ENCODE results near the gene SPDYE3. TPM values are rescaled to one million over a fixed set of nuclear protein-coding genes. Genes with fewer than 3 reads are reported as not detected.
"Not testable (repeated sequence)": the region's sequence is repeated elsewhere in the genome, so short reads cannot be mapped to it uniquely, and the experiment has no call there.

The SPDYE3 gene
- total RNA-seq, 1 donor from 2014 or later: not detected

GRCh38 chr7:100349757-100350156, 42.3 kb downstream of the SPDYE3 start:
- Histone ChIP-seq H3K9me3 (replicated peaks) (no peaks in the 10 kb centered on the region), H3K4me3 (no peak overlapping the region), H3K36me3 (peaks cover 87% of the 10 kb centered on the region), H3K27ac (replicated peaks) (peak overlapping the region; percentile 55), H3K27me3 (ENCODE audit: low read depth) (no peaks in the 10 kb centered on the region), H3K4me1 (peaks cover 21% of the 10 kb centered on the region)
- TF ChIP-seq CTCF (IDR thresholded peaks at IDR 0.05; ENCODE audit: borderline replicate concordance): no peak
- DNase-seq: no peak
- intact Hi-C loops (cut with micrococcal nuclease): no loop called here

- intact Hi-C loops (cut with micrococcal nuclease): no loop called here
- H3K9me3 ChIP-seq (replicated peaks): no peaks in the 10 kb centered on the region
- H3K27me3 ChIP-seq (ENCODE audit: low read depth): no peaks in the 10 kb centered on the region
- TF ChIP-seq CTCF (IDR thresholded peaks at IDR 0.05; ENCODE audit: borderline replicate concordance): no peak
- no peak overlapping the region for H3K27ac ChIP-seq (replicated peaks)
- peaks cover 96% of the 10 kb centered on the region for H3K36me3 ChIP-seq
- H3K4me3 ChIP-seq: no peak overlapping the region
- no peak for DNase-seq
- peaks cover 7% of the 10 kb centered on the region for H3K4me1 ChIP-seq
These were observed 44.2 kb downstream of the SPDYE3 start for GRCh38 chr7:100351657-100352058.

DNA sequence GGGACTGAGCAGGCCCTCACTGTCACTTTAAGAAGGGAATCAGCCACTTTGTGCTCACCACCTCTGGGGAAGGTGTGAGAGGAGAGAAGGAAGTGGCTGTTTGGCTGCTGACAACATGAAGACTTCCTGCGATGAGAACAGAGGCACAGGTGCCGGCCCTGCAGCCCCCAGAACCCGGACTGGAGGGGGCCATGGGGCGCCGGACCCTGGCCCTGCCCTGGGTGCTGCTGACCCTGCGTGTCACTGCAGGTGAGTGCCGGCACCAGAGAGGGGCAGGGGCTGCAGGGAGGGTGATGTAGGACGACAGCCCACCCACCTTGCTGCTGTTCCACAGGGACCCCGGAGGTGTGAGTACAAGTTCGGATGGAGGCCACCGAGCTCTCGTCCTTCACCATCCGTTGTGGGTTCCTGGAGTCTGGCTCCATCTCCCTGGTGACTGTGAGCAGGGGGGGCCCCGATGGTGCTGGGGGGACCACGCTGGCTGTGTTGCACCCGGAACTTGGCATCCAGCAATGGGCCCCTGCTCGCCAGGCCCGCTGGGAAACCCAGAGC, 44.8 kb downstream of the SPDYE3 start:
- H3K9me3 ChIP-seq (replicated peaks); H3K4me1 ChIP-seq; DNase-seq; H3K27ac ChIP-seq (replicated peaks); H3K27me3 ChIP-seq (ENCODE audit: low read depth); intact Hi-C loops (cut with micrococcal nuclease); H3K4me3 ChIP-seq: not testable (repeated sequence)
- peaks cover 96% of the 10 kb centered on the region for H3K36me3 ChIP-seq

DNA sequence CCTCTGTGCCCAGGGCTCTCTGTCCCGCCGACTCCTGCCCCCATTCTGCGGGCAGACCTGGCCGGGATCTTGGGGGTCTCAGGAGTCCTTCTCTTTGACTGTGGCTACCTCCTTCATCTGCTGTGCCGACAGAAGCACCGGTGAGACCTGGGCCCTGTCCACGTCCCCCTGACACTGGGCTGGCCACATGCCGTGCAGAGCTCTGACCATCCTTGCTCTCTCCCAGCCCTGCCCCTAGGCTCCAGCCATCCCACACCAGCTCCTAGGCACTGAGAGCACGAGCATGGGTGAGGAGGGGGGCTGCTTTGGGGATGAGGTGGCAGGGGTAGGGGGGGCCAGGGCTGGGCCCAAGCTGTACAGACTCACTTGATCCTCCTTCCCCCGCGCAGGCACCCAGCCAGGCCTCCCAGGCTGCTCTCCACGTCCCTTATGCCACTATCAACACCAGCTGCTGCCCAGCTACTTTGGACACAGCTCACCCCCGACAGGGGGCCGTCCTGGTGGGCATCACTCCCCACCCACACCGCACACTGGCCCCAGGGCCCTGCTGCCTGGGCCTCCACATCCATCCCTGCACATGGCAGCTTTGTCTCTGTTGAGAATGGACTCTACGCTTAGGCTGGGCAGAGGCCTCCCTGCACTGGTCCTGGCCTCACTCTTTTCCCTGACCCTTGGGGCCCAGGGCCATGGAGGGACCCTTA, 45.6 kb downstream of the SPDYE3 start:
- Histone ChIP-seq H3K27me3 (ENCODE audit: low read depth) (no peaks in the 10 kb centered on the region), H3K4me3 (no peak overlapping the region), H3K9me3 (replicated peaks) (no peaks in the 10 kb centered on the region), H3K36me3 (peaks cover 96% of the 10 kb centered on the region), H3K27ac (replicated peaks) (no peak overlapping the region), H3K4me1 (peaks cover under 1% of the 10 kb centered on the region)
- intact Hi-C loops (cut with micrococcal nuclease): no loop called here
- TF ChIP-seq CTCF (IDR thresholded peaks at IDR 0.05; ENCODE audit: borderline replicate concordance): no peak
- DNase-seq: no peak

GRCh38 chr7:100353685-100354330, 46.3 kb downstream of the SPDYE3 start:
- TF ChIP-seq CTCF (IDR thresholded peaks at IDR 0.05; ENCODE audit: borderline replicate concordance): no peak
- H3K4me3 ChIP-seq: no peak overlapping the region

More at GRCh38 chr7:100353685-100354330, 46.3 kb downstream of the SPDYE3 start:
- DNase-seq: no peak
- no peaks in the 10 kb centered on the region for H3K9me3 ChIP-seq (replicated peaks)
- H3K4me1 ChIP-seq: no peaks in the 10 kb centered on the region
- H3K27ac ChIP-seq (replicated peaks): no peak overlapping the region
- no peaks in the 10 kb centered on the region for H3K27me3 ChIP-seq (ENCODE audit: low read depth)
- H3K36me3 ChIP-seq: peaks cover 96% of the 10 kb centered on the region
- intact Hi-C loops (cut with micrococcal nuclease): no loop called here
